ENCODE results near the gene DNLZ.

DNA sequence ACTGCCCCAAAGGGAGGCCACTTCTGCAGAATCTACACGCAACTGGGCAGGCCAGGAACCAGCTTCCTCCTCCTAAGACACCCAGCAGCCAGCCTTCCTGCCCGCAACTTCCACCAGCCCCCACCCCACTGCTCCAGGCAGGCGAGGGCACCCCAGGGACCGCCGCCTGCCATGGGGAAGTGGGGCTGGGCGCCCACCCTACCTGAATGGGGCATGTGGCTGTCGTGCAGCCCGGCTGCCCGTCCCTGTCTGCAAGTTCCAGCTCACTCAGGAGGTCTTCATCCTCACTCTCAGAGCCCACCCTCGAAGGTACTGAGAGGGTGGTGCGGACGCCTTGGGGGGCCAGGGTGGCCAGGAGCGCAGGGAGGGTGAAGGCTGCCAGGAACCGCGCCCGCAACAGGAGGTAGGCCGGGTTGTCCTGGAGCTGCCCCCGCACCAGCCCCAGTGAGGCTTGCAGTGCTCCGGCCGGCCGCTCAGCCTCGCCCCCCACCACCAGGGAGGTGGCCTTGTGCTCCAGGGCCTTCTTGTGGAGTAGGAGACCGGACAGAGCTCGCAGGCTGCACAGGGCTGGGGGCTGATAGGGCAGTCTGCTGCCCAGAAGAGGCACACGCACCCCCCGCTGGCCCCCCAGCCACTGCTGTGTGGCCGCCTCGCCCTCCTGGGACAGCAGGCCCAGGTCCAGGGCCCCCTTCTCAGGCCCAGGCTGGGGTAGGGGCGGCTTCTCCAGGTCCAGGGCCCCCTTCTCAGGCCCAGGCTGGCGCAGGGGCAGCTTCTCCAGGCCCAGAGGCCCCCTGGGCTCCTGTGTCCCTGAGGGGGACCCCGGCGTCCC is 14.0 kb upstream of the DNLZ start:
- TF ChIP-seq TAF1 (IDR thresholded peaks at IDR 0.05; ENCODE audit: borderline replicate concordance, insufficient read depth, low read length) (no peak), POLR2AphosphoS5 (IDR thresholded peaks at IDR 0.05; ENCODE audit: low read depth, low read length) (no peak)
- TF ChIP-seq, protein P1, sequence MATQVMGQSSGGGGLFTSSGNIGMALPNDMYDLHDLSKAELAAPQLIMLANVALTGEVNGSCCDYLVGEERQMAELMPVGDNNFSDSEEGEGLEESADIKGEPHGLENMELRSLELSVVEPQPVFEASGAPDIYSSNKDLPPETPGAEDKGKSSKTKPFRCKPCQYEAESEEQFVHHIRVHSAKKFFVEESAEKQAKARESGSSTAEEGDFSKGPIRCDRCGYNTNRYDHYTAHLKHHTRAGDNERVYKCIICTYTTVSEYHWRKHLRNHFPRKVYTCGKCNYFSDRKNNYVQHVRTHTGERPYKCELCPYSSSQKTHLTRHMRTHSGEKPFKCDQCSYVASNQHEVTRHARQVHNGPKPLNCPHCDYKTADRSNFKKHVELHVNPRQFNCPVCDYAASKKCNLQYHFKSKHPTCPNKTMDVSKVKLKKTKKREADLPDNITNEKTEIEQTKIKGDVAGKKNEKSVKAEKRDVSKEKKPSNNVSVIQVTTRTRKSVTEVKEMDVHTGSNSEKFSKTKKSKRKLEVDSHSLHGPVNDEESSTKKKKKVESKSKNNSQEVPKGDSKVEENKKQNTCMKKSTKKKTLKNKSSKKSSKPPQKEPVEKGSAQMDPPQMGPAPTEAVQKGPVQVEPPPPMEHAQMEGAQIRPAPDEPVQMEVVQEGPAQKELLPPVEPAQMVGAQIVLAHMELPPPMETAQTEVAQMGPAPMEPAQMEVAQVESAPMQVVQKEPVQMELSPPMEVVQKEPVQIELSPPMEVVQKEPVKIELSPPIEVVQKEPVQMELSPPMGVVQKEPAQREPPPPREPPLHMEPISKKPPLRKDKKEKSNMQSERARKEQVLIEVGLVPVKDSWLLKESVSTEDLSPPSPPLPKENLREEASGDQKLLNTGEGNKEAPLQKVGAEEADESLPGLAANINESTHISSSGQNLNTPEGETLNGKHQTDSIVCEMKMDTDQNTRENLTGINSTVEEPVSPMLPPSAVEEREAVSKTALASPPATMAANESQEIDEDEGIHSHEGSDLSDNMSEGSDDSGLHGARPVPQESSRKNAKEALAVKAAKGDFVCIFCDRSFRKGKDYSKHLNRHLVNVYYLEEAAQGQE (IDR thresholded peaks at IDR 0.05; ENCODE audit: insufficient read depth in 1 of 2, low read depth in 2 of 2, low read length in 2 of 2): no peak

All from PFSK-1 (cell line).